AG08395 (cell line): Measurements from ENCODE around the gene ESR1.
"Not testable (repeated sequence)": the region's sequence is repeated elsewhere in the genome, so short reads cannot be mapped to it uniquely, and the experiment has no call there.

Experiments used
- DNase-seq: peaks from one replicate; pipeline ENCODE4 v3.0.0; 2012; ENCODE audit warnings: mixed read lengths, low spot score

The ESR1 gene

GRCh38 chr6:151988199-151988598 is 180.7 kb downstream of the ESR1 start:
- not testable (repeated sequence) for DNase-seq

DNA sequence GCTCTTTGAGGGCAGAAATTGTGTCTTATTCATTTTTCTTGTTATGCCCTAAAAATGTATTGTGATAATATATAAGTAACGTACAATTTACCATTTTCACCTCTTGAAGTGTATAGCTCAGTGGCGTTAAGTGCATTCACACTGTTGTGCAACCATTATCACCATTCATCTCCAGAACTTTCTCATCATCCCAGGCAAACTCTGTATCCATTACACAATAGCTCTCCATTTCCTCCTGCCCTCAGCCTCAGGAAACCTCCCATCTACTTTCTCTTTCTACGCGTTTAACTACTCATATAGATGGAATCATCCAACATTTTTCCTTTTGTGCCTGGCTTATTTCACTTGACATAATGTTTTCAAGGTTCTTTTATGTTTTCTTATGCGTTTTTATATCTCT is 184.6 kb downstream of the ESR1 start:
- no peak for DNase-seq

DNA sequence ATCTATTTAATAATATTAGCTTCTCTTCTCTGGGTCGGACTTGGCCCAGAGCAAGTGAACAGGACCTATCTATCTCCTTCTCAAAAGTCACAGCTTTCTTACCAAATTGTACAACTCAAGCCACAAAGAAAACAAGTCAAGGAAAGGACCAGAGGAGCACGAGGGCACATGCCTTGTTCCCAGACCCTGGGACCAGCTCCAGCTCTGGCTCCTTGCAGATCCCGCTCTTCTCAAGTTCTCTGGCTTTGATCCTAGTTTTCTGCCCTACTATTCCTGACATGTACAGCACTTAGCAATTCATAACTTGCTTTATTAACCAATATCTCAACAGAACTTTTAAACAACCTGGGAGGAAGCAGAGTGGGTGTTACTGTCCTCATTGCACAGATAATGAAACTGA is 185.9 kb downstream of the ESR1 start:
- DNase-seq = no peak

- no peak for DNase-seq
These were observed 191.3 kb downstream of the ESR1 start for GRCh38 chr6:151998784-151999183.

DNA sequence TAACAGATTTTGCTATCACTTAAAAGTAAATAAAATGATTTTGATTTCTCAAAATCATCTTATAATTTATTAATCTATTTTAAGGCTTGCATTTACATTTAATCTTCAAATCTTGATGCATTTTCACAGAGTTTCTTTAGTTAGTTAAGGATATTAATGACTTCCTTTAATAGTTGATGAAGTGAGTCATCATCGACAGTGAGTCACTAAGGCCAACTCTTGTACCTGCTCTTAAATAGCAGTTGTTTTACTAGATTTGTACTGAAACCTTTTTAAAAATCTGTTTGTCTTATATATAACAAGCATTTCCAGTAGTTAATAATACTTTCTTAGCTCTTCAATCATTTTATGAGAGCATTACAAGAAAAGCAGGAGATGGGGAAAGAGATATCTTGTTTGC is 191.7 kb downstream of the ESR1 start:
- DNase-seq = no peak

GRCh38 chr6:152001408-152001807 is 193.9 kb downstream of the ESR1 start:
- DNase-seq = no peak

GRCh38 chr6:152002306-152002705 is 194.8 kb downstream of the ESR1 start:
- no peak for DNase-seq

DNA sequence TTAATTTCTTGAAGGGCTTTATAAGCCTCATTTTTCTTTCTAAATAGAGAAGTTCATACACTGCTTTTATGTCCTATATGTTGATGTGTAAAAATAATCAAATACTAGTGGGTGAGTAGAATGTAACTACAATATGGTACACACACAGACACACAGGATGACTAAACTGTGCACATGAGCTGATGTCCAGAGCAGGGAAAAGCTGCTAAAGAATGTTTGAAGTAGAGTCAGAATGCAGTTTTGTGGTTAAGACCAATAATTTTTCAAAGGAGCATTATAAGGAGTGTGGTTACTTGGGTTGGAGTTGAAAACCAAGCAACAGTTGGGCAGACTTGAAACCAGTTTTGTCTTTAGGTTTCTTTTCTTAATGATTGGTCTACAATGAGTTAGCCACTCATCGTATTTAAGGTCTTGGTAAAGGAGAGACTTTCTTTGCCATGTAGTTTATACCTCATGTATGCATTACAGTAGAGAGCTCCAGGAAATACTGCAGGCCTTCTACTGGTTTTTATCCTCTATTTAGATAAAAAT is 196.6 kb downstream of the ESR1 start:
- no peak for DNase-seq

- no peak for DNase-seq
These were observed 197.4 kb downstream of the ESR1 start for GRCh38 chr6:152004896-152005295.

DNA sequence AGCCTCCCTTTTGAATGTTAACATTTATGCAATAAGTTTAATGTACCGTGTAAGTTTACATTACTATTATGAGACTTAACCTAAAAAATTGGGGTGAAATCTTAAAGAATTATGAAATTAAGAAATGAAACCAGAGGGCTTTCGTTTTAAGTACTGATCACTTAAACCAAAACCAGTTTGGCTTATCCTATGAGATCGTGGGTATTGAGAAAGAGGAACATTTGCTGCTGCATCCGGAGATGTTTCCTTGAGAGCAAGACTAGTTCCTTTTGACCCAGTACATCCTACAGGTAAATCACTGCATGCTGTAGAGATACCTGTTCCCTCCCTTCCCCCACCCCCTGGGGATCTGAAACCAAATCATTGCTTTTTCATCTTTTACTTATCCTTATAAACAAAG is 201.3 kb downstream of the ESR1 start:
- no peak for DNase-seq

DNA sequence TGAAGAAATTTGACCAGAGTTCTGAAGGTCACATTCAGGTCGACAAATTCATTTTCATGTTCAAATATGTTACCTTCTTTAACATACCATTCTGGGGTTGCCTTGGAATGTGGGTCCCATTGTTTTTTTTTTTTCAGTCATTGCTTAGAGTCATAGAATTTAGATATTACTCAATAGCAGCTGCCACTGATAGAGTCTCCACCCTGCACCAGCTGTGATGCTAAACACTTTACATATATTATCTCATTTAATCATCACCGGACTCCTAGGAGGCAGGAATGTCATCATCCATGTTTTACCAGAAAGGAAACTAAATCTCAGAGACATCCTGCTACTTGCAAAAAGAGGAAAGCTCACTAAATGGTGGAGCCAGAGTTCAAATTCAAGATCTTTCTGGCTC is 204.7 kb downstream of the ESR1 start:
- no peak for DNase-seq

GRCh38 chr6:152018876-152019275 is 211.4 kb downstream of the ESR1 start:
- DNase-seq = no peak

- DNase-seq = no peak
These were observed 214.8 kb downstream of the ESR1 start for GRCh38 chr6:152022303-152022702.

GRCh38 chr6:152023613-152024012 is 216.1 kb downstream of the ESR1 start:
- DNase-seq = no peak

DNA sequence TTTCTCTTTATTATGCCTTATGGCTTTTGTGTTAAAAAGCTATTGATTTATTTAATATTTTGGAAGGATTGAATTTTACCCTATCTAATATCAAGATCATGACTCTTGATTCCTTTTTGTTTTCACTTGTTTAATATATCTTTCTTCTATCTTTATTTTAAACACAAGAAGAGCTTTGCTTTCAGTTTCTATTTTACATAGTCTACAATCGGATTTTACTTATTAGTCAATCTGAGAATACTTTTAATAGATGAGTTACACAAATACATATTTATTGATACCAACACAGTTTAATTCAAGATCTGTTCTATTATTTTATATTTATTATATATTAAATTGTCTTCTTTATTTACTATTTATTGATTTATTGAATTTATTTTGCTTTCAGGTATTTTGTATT is 218.8 kb downstream of the ESR1 start:
- DNase-seq = no peak

DNA sequence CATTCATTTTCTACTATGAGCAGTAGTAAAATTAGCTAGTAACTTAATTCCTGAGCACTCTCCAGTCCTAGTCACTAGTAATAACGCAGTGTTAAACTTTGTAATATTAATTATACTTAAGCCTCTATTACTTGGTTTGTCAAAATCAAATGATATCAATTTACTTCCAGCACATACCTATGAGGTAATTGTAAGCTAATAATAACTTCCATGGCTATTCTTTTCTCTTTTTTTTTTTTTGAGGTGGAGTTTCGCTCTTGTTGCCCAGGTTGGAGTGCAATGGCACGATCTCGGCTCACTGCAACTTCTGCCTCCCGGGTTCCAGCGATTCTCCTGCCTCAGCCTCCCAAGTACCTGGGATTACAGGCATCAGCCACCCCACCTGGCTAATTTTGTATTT is 219.3 kb downstream of the ESR1 start:
- not testable (repeated sequence) for DNase-seq

- DNase-seq = not testable (repeated sequence)
These were observed 226.3 kb downstream of the ESR1 start for GRCh38 chr6:152033765-152034164.

- DNase-seq = no peak
These were observed 227.1 kb downstream of the ESR1 start for GRCh38 chr6:152034631-152035030.

DNA sequence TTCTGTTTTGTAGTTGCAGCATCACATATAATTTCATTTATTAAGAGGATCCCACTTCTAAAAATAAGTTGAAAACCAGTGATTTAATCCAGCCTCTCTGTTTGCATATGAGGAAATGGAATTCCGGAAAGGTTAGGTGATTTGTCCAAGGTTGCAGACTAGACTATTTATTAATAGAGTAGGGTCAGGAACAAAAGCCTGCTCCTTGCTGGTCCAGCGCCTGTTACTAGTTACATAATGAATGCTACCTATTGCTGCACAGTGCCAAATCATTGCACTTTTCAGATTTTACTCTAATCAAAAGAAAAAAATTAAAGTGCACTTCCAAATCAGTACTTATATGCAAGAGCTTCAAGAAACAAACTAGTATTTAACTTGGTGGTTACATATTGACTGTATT is 238.6 kb downstream of the ESR1 start:
- no peak for DNase-seq

DNA sequence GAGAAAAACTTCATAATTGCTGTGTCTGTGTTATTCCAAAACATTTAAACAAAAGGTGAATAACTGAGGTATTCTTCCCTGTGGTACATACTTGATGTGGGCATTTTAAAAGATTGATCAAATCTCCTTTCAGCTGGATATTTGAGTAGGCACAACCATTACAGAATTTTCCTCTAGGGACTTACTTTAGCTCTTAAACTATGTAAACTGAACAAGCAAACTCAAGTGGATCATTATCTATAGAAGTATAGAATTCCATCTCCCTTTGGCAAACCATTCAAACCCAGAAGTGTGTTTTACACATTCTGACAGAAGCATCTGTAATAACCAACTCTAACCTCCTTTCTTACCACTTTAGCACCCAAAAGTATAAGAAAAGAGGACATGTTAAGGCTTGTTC is 241.4 kb downstream of the ESR1 start:
- no peak for DNase-seq

- DNase-seq = no peak
These were observed 242.0 kb downstream of the ESR1 start for GRCh38 chr6:152049502-152049901.

- no peak for DNase-seq
These were observed 243.1 kb downstream of the ESR1 start for GRCh38 chr6:152050451-152051195.

DNA sequence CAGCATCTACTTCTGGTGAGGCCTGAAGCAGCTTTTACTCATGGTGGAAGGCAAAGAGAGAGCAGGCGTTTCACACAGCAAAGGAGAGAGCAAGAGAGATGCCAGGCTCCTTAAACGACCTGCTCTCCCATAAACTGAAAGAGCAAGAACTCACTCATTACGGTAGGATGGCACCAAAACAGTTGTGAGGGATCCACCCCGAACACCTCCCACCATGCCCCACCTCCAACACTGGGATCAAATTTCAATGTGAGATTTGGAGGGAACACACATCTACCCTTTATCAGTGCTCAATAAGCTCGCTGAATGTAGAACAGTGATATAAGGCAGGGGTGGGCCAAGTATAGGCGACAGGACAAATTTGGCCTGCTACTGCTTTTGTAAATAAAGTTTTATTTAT is 244.6 kb downstream of the ESR1 start:
- no peak for DNase-seq

- no peak for DNase-seq
These were observed 245.8 kb downstream of the ESR1 start for GRCh38 chr6:152053332-152053731.
